Neural cell (in vitro differentiated cells): Measurements from ENCODE around the gene LAMB4. TPM values are rescaled to one million over a fixed set of nuclear protein-coding genes. Genes with fewer than 3 reads are reported as not detected.

Experiments used
- H2AFZ ChIP-seq: fragments of 200-600, 300-800 bp; sonication (generic), shearing (Covaris generic); 2 replicates; pipeline ENCODE4 v1.6.0; 2014; ENCODE audit warnings: low read depth, mild to moderate bottlenecking, antibody characterized with exemption, low read length, moderate library complexity
- H3F3A ChIP-seq: fragments of 200-600 bp; shearing (Covaris generic); 2 replicates; pipeline ENCODE4 v1.6.1; 2016; ENCODE audit warnings: mild to moderate bottlenecking, moderate library complexity, mixed read lengths, antibody characterized with exemption, low read length; ENCODE audit not compliant: insufficient read depth, poor library complexity, severe bottlenecking
- H3K27ac ChIP-seq: fragments of 200-600, 300-800 bp; sonication (generic), shearing (Covaris generic); 2 replicates; pipeline ENCODE4 v1.5.1; 2014; ENCODE audit warnings: mild to moderate bottlenecking, low read length, moderate library complexity
- H3K27me3 ChIP-seq: fragments of 300-800, 200-600 bp; sonication (generic), shearing (Covaris generic); 2 replicates; pipeline ENCODE4 v1.6.0; 2014; ENCODE audit warnings: mild to moderate bottlenecking, low read depth, low read length, moderate library complexity; ENCODE audit not compliant: insufficient read depth
- H3K36me3 ChIP-seq: fragments of 300-800, 200-600 bp; sonication (generic), shearing (Covaris generic); 2 replicates; pipeline ENCODE4 v1.5.1; 2014; ENCODE audit warnings: mild to moderate bottlenecking, antibody characterized with exemption, low read length, moderate library complexity; ENCODE audit not compliant: insufficient read depth
- H3K4me2 ChIP-seq: fragments of 300-800, 200-600 bp; sonication (generic), shearing (Covaris generic); 2 replicates; pipeline ENCODE4 v1.6.0; 2014; ENCODE audit warnings: mild to moderate bottlenecking, low read length
- H3K4me3 ChIP-seq: fragments of 300-800, 200-600 bp; sonication (generic), shearing (Covaris generic); 2 replicates; pipeline ENCODE4 v1.5.1; 2014; ENCODE audit warnings: mild to moderate bottlenecking, low read length, moderate library complexity
- H3K79me2 ChIP-seq: fragments of 200-600 bp; shearing (Covaris generic); replicated peaks from 2 replicates; pipeline ENCODE4 v1.6.0; 2014; ENCODE audit warnings: mild to moderate bottlenecking, low read length, moderate library complexity; ENCODE audit not compliant: insufficient read depth
- H3K9ac ChIP-seq: fragments of 300-800, 200-600 bp; sonication (generic), shearing (Covaris generic); 2 replicates; pipeline ENCODE4 v1.6.1; 2016; ENCODE audit warnings: mild to moderate bottlenecking, low read length, mixed read lengths
- H3K9me2 ChIP-seq: fragments of 200-600 bp; shearing (Covaris generic); 2 replicates; pipeline ENCODE4 v1.6.1; 2016; ENCODE audit warnings: mild to moderate bottlenecking, low read length, mixed read lengths; ENCODE audit not compliant: insufficient read depth
- H3K9me3 ChIP-seq: fragments of 200-600, 300-800 bp; sonication (generic), shearing (Covaris generic); 2 replicates; pipeline ENCODE4 v1.6.1; 2016; ENCODE audit warnings: mild to moderate bottlenecking, mixed run types, low read length, moderate library complexity, mixed read lengths
- H4K20me1 ChIP-seq: fragments of 200-600 bp; shearing (Covaris generic); 2 replicates; pipeline ENCODE4 v1.6.1; 2016; ENCODE audit warnings: mild to moderate bottlenecking, mixed run types; ENCODE audit not compliant: insufficient read depth
- EP300 ChIP-seq: fragments of 450-650 bp; conservative IDR thresholded peaks from 2 replicates; pipeline ENCODE4 v1.6.1; 2014; ENCODE audit warnings: antibody characterized with exemption, mild to moderate bottlenecking, moderate library complexity; ENCODE audit not compliant: poor library complexity, severe bottlenecking
- EZH2 ChIP-seq: fragments of 200-600, 300-800 bp; shearing (Covaris generic), sonication (generic); IDR thresholded peaks from 2 replicates; pipeline ENCODE4 v1.6.1; 2014; ENCODE audit warnings: antibody characterized with exemption, low read length, borderline replicate concordance, mild to moderate bottlenecking; ENCODE audit not compliant: insufficient read depth, poor library complexity, severe bottlenecking
- MXI1 ChIP-seq: fragments of 450-650 bp; conservative IDR thresholded peaks from 2 replicates; pipeline ENCODE4 v1.6.1; 2014; ENCODE audit warnings: antibody characterized with exemption, mild to moderate bottlenecking; ENCODE audit not compliant: poor library complexity, severe bottlenecking
- POLR2AphosphoS5 ChIP-seq: IDR thresholded peaks from 2 replicates; pipeline ENCODE4 v1.6.1; 2012
- RAD21 ChIP-seq: fragments of 450-650 bp; conservative IDR thresholded peaks from 2 replicates; pipeline ENCODE4 v1.6.1; 2014; ENCODE audit warnings: antibody characterized with exemption, mild to moderate bottlenecking, moderate library complexity
- SMC3 ChIP-seq: fragments of 450-650 bp; conservative IDR thresholded peaks from 2 replicates; pipeline ENCODE4 v1.6.1; 2014; ENCODE audit warnings: antibody characterized with exemption, mild to moderate bottlenecking, moderate library complexity; ENCODE audit not compliant: poor library complexity
- TAF1 ChIP-seq: IDR thresholded peaks from 2 replicates; pipeline ENCODE4 v1.6.1; 2012; ENCODE audit warnings: low read depth
- polyA plus RNA-seq: library from polyadenylated mRNA; depleted of rRNA; stranded (reverse); fragments of >200 nt; gene quantifications from 2 replicates; pipeline ENCODE4 v1.2.3, GENCODE V29; 2014
- TF ChIP-seq, protein P1 (sequence below): IDR thresholded peaks from 2 replicates; pipeline ENCODE4 v1.6.1; 2012; ENCODE audit warnings: borderline replicate concordance
- TF ChIP-seq, protein P2 (sequence below): fragments of 450-650 bp; IDR thresholded peaks from 2 replicates; pipeline ENCODE4 v1.5.1; 2014; ENCODE audit warnings: antibody characterized with exemption, mild to moderate bottlenecking, moderate library complexity; ENCODE audit not compliant: poor library complexity, severe bottlenecking

The LAMB4 gene
- polyA plus RNA-seq, 1 donor from 2014 or later = 0.16 TPM

DNA sequence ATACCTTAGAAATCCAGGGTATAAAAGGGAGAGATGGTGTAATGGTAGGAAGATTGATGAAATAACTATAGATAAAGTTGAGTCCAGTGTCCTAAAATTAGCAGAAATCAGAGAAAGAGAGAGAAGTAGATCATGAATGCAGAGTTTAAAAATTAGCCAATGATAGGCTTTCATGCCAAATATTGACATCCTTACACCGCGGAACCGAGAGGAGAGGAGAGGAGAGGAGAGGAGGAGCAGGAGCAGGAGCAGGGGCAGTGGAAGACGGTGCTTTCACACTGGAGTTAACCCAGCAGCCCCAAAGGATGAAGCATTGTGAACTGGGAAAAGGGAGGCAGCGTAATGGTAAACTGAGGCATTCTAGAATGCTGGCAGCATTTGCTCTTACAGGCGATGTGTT, 34.2 kb upstream of the LAMB4 start:
- H3K79me2 ChIP-seq = no peaks in the 10 kb centered on the region
- no peak overlapping the region for H3K27ac ChIP-seq
- no peak overlapping the region for H2AFZ ChIP-seq
- H3K9ac ChIP-seq = no peak overlapping the region
- no peak overlapping the region for H3K4me2 ChIP-seq
- H3K36me3 ChIP-seq = no peaks in the 10 kb centered on the region
- no peaks in the 10 kb centered on the region for H4K20me1 ChIP-seq
- no peaks in the 10 kb centered on the region for H3F3A ChIP-seq
- no peak overlapping the region for H3K4me3 ChIP-seq
- TF ChIP-seq, protein P1, sequence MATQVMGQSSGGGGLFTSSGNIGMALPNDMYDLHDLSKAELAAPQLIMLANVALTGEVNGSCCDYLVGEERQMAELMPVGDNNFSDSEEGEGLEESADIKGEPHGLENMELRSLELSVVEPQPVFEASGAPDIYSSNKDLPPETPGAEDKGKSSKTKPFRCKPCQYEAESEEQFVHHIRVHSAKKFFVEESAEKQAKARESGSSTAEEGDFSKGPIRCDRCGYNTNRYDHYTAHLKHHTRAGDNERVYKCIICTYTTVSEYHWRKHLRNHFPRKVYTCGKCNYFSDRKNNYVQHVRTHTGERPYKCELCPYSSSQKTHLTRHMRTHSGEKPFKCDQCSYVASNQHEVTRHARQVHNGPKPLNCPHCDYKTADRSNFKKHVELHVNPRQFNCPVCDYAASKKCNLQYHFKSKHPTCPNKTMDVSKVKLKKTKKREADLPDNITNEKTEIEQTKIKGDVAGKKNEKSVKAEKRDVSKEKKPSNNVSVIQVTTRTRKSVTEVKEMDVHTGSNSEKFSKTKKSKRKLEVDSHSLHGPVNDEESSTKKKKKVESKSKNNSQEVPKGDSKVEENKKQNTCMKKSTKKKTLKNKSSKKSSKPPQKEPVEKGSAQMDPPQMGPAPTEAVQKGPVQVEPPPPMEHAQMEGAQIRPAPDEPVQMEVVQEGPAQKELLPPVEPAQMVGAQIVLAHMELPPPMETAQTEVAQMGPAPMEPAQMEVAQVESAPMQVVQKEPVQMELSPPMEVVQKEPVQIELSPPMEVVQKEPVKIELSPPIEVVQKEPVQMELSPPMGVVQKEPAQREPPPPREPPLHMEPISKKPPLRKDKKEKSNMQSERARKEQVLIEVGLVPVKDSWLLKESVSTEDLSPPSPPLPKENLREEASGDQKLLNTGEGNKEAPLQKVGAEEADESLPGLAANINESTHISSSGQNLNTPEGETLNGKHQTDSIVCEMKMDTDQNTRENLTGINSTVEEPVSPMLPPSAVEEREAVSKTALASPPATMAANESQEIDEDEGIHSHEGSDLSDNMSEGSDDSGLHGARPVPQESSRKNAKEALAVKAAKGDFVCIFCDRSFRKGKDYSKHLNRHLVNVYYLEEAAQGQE = no peak
- TF ChIP-seq TAF1 (no peak), SMC3 (no peak)
- TF ChIP-seq, protein P2, sequence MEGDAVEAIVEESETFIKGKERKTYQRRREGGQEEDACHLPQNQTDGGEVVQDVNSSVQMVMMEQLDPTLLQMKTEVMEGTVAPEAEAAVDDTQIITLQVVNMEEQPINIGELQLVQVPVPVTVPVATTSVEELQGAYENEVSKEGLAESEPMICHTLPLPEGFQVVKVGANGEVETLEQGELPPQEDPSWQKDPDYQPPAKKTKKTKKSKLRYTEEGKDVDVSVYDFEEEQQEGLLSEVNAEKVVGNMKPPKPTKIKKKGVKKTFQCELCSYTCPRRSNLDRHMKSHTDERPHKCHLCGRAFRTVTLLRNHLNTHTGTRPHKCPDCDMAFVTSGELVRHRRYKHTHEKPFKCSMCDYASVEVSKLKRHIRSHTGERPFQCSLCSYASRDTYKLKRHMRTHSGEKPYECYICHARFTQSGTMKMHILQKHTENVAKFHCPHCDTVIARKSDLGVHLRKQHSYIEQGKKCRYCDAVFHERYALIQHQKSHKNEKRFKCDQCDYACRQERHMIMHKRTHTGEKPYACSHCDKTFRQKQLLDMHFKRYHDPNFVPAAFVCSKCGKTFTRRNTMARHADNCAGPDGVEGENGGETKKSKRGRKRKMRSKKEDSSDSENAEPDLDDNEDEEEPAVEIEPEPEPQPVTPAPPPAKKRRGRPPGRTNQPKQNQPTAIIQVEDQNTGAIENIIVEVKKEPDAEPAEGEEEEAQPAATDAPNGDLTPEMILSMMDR = no peak
- no peaks in the 10 kb centered on the region for H3K9me3 ChIP-seq
- no peaks in the 10 kb centered on the region for H3K27me3 ChIP-seq
- no peaks in the 10 kb centered on the region for H3K9me2 ChIP-seq

DNA sequence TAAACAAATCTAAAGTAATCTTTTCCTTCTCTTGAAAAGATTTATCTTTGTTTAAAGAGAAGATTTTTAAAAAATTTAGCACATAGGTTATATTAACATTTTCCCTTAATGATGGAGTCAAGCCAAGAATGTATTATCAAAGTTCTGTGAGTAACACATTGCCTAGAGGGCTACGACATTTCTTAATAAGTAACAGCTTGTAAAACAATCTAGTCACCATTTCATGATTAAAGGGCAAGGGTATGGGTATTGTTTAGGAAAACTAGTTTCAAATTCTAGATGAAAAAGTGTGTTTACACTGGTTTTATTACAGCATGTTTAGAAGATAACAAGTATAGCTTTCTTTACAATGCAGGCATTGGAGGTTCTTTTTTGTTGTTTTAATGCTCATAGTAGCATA, 28.6 kb upstream of the LAMB4 start:
- TF ChIP-seq EP300 (no peak), MXI1 (no peak), EZH2 (no peak), RAD21 (no peak), TAF1 (no peak), SMC3 (no peak), POLR2AphosphoS5 (no peak)
- TF ChIP-seq, protein P2 = no peak
- TF ChIP-seq, protein P1 = no peak
- no peaks in the 10 kb centered on the region for H3K9me3 ChIP-seq
- H3K79me2 ChIP-seq = no peaks in the 10 kb centered on the region
- H3K9ac ChIP-seq = no peak overlapping the region
- H3K36me3 ChIP-seq = no peaks in the 10 kb centered on the region
- no peaks in the 10 kb centered on the region for H3F3A ChIP-seq
- H3K9me2 ChIP-seq = no peaks in the 10 kb centered on the region
- no peak overlapping the region for H3K4me2 ChIP-seq
- H2AFZ ChIP-seq = no peak overlapping the region
- H3K27ac ChIP-seq = no peak overlapping the region
- H3K27me3 ChIP-seq = no peaks in the 10 kb centered on the region
- H3K4me3 ChIP-seq = no peak overlapping the region
- H4K20me1 ChIP-seq = no peaks in the 10 kb centered on the region
